ENCODE data around the gene NR2F1.

NR2F1 gene

DNA sequence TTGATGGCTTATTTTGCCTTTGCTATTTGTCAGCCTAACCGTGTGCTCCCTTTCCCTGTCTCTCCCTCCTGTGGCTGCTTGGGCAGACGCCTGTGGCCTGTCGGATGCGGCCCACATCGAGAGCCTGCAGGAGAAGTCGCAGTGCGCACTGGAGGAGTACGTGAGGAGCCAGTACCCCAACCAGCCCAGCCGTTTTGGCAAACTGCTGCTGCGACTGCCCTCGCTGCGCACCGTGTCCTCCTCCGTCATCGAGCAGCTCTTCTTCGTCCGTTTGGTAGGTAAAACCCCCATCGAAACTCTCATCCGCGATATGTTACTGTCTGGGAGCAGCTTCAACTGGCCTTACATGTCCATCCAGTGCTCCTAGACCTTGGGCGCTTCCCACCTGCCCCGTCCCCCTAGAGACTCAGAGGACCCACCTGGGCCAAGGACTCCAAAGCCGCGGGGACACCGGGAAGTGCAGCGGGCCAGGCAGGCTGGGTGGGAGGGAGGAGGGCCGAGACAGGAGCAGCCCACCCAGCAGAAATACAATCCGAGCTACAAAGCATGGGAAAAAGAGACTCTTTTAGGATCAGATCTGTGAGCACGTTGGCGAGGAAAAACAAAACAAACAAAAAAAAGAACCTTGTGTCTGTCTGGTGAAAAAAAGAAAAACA, 10.6 kb downstream of the NR2F1 start:
- DNase-seq (ENCODE audit: low read depth) = no peak
- TF ChIP-seq CTCF (conservative IDR thresholded peaks at IDR 0.05; ENCODE audit: control insufficient read depth, insufficient read depth, low read depth, low read length) = no peak
- H3K4me3 ChIP-seq (ENCODE audit: control insufficient read depth, low read depth, low read length) = no peak overlapping the region

- no peak for TF ChIP-seq CTCF (conservative IDR thresholded peaks at IDR 0.05; ENCODE audit: control insufficient read depth, insufficient read depth, low read depth, low read length)
- DNase-seq (ENCODE audit: low read depth) = no peak
- no peak overlapping the region for H3K4me3 ChIP-seq (ENCODE audit: control insufficient read depth, low read depth, low read length)
Observed at GRCh38 chr5:93594591-93595419, 11.8 kb downstream of the NR2F1 start.

GRCh38 chr5:93595420-93596147, 12.6 kb downstream of the NR2F1 start:
- DNase-seq (ENCODE audit: low read depth) = no peak
- no peak for TF ChIP-seq CTCF (conservative IDR thresholded peaks at IDR 0.05; ENCODE audit: control insufficient read depth, insufficient read depth, low read depth, low read length)

GRCh38 chr5:93596310-93596675, 13.3 kb downstream of the NR2F1 start:
- TF ChIP-seq CTCF (conservative IDR thresholded peaks at IDR 0.05; ENCODE audit: control insufficient read depth, insufficient read depth, low read depth, low read length) = no peak
- no peak for DNase-seq (ENCODE audit: low read depth)
- no peak overlapping the region for H3K4me3 ChIP-seq (ENCODE audit: control insufficient read depth, low read depth, low read length)

More at GRCh38 chr5:93595420-93596147, 12.6 kb downstream of the NR2F1 start:
- no peak overlapping the region for H3K4me3 ChIP-seq (ENCODE audit: control insufficient read depth, low read depth, low read length)

GRCh38 chr5:93596676-93597490, 13.9 kb downstream of the NR2F1 start:
- no peak for TF ChIP-seq CTCF (conservative IDR thresholded peaks at IDR 0.05; ENCODE audit: control insufficient read depth, insufficient read depth, low read depth, low read length)
- DNase-seq (ENCODE audit: low read depth) = no peak
- H3K4me3 ChIP-seq (ENCODE audit: control insufficient read depth, low read depth, low read length) = no peak overlapping the region
